HUES48 (cell line): Measurements from ENCODE around the gene PTPRD.

ENCODE experiments used
- H3K27ac ChIP-seq: one replicate; pipeline ENCODE4 v1.7.0; 2013; ENCODE audit warnings: low read depth, low read length, inconsistent platforms
- H3K27me3 ChIP-seq: 2 replicates; pipeline ENCODE4 v1.6.1; 2013; ENCODE audit warnings: mild to moderate bottlenecking, low read length; ENCODE audit not compliant: control insufficient read depth, insufficient read depth
- H3K36me3 ChIP-seq: 2 replicates; pipeline ENCODE4 v1.6.1; 2013; ENCODE audit warnings: low read length; ENCODE audit not compliant: control insufficient read depth, insufficient read depth
- H3K4me1 ChIP-seq: 2 replicates; pipeline ENCODE4 v1.6.1; 2013; ENCODE audit warnings: mild to moderate bottlenecking, low read length; ENCODE audit not compliant: control insufficient read depth, insufficient read depth
- H3K4me3 ChIP-seq: 2 replicates; pipeline ENCODE4 v1.5.1; 2013; ENCODE audit warnings: mild to moderate bottlenecking, low read depth, low read length
- H3K9ac ChIP-seq: 2 replicates; pipeline ENCODE4 v1.6.1; 2013; ENCODE audit warnings: mild to moderate bottlenecking, low read depth, low read length, moderate library complexity
- H3K9me3 ChIP-seq: 2 replicates; pipeline ENCODE4 v1.6.1; 2013; ENCODE audit warnings: low read length; ENCODE audit not compliant: control insufficient read depth, insufficient read depth

Gene PTPRD

DNA sequence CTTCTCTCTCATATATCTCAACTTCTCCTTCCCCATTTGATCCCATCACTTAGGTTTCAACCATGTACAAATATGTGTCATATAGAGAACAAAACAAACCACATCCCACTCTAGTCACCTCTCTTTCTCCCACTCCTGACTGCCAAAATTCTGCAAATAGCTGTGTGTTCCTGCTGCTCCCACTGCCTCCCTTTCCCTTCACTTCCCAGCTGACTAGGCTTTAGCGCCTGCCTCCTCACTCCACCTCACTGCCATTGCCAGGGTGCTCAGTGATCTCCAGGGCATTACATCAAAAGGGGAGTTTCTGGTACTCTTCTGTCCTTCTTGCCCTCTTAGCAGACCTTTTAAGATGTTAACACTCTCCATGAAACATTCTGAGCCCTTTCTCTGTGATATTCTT is 2137.9 kb downstream of the PTPRD start:
- Histone ChIP-seq H3K9me3 (peaks cover 9% of the 10 kb centered on the region; the same call in 1 of the 2 replicates), H3K27me3 (no peaks in the 10 kb centered on the region), H3K36me3 (no peaks in the 10 kb centered on the region), H3K27ac (no peak overlapping the region), H3K9ac (no peak overlapping the region), H3K4me3 (no peak overlapping the region), H3K4me1 (peaks cover 22% of the 10 kb centered on the region)

DNA sequence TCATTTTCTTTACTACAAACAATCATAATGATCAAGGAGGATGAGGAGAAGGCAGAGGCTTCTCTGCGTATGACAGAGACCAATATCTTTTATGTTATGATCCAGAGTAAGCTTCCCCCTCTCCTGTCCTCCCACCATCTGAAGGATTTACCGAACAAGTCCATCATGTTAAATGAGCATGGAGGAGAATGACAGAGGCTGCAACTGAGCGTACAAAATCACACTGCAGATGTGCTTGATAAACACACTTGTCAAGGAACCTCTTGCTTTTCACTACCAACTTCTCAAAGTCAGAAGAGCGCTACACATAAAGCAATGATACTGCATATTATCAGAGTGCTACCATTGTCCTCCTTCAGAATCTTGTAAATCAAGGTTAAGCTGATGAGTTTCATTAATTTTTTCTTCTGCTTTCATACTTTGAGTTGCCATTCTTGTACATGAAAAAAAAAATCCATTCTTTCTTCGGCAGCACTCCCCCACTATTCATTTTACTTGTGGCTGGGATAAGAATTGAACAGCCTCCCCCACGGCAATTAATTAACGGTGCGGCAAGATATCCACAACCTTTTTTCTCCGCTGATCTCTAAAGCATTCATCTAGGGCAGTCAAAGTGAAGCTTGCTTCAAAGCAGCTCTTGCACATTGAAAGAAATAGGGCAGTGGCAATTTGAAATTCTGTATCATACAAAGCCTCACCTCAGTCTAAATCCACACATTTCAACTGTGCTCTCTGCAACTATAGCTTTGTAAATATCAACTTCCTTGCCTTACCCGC is 2139.4 kb downstream of the PTPRD start:
- Histone ChIP-seq H3K4me1 (peaks cover 13% of the 10 kb centered on the region), H3K27ac (no peak overlapping the region), H3K9me3 (peaks cover 9% of the 10 kb centered on the region; the same call in 1 of the 2 replicates), H3K36me3 (no peaks in the 10 kb centered on the region), H3K4me3 (no peak overlapping the region), H3K27me3 (no peaks in the 10 kb centered on the region), H3K9ac (no peak overlapping the region)

DNA sequence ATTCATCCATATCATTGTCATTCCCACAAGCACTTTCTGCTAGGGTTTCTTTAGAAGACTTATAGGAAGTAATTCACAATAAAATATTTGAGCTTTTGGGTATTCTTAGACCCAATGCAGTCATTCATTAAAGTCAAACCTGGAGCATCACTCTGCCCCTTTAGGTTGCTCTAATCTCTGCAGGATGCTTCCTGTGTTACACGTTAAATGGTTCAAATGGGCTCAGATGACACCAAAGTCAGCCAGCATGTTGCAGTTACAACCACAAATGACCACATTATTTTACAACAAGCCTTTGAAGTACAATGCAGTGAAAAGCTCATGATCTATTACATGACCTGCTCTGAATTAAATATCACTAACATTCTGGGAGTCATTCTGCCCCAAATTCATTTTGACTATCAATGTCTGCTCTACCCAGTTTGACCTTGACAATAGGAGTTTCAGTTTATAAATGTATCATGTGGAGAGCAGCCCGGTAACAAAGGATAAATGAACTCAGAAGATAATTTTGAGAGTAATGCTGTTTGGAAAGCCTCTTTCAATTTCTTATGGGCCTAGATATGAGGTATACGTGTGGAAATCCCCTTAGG is 2144.7 kb downstream of the PTPRD start:
- Histone ChIP-seq H3K9ac (no peak overlapping the region), H3K9me3 (no peaks in the 10 kb centered on the region), H3K4me1 (no peaks in the 10 kb centered on the region), H3K4me3 (no peak overlapping the region), H3K27me3 (no peaks in the 10 kb centered on the region), H3K36me3 (peaks cover 6% of the 10 kb centered on the region; the same call in 1 of the 2 replicates), H3K27ac (no peak overlapping the region)

DNA sequence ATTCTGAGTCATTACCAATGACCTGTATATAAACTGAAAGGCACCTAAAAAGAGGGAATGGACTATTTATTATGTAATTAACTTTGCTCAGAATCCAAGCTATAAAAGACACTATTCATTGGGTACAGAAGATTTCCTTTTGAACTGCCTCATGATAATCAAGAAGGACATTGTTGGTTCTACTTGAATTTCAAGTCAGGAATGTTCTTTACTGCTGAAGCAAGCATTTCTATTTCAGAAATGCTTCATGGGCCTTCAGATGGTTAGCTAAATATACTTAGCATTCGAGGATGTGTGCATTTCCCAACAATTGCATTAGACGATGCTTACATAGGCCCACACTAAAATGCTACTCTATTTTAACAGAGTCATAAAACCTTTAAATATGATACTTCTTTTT is 2155.0 kb downstream of the PTPRD start:
- Histone ChIP-seq H3K9ac (no peak overlapping the region), H3K4me1 (no peaks in the 10 kb centered on the region; the same call in 1 of the 2 replicates), H3K27me3 (no peaks in the 10 kb centered on the region), H3K27ac (no peak overlapping the region), H3K36me3 (0 out of 2 replicates have a peak, but pooled peaks cover 2% of the 10 kb centered on the region), H3K9me3 (no peaks in the 10 kb centered on the region), H3K4me3 (no peak overlapping the region)

DNA sequence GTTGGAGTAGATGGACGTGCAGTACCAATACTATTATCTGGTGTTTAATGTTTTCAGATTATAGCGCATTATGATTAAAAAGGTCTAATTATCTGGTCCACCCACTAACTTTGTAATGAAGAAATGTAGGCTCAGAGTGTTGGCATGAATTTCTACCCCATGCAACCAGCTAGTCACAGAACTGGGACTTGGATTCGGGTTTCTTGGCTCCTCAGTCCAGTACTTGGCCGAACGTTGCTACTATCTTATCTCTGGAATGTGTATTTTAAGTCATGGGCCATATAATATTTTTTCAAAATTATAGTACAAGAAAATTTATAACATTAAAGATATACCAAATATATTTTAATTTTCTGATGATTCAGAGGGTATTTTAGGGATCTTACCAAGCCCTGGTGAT is 2155.7 kb downstream of the PTPRD start:
- Histone ChIP-seq H3K4me3 (no peak overlapping the region), H3K4me1 (no peaks in the 10 kb centered on the region; the same call in 1 of the 2 replicates), H3K36me3 (0 out of 2 replicates have a peak, but pooled peaks cover 2% of the 10 kb centered on the region), H3K27ac (no peak overlapping the region), H3K27me3 (no peaks in the 10 kb centered on the region), H3K9me3 (no peaks in the 10 kb centered on the region), H3K9ac (no peak overlapping the region)

DNA sequence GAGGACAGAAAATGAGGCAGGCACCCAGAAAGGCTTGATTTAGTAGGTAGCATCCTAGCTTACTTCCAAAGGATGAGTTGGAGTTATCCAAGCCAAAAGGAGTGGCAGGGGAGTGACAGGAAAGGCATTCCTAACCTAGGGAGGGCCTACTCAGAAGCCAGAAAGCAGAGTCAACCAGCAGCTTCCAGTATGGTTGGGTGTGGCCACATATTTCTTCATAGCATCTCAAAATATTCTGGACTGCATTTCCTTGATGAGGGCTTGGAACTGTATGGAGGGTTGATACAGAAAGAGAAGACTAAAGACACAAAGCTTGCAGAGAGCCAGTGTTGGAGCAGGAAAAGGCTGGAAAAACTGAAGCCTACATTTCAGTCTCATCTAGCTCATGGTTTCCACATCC is 2156.5 kb downstream of the PTPRD start:
- H3K27ac ChIP-seq, result no peak overlapping the region

DNA sequence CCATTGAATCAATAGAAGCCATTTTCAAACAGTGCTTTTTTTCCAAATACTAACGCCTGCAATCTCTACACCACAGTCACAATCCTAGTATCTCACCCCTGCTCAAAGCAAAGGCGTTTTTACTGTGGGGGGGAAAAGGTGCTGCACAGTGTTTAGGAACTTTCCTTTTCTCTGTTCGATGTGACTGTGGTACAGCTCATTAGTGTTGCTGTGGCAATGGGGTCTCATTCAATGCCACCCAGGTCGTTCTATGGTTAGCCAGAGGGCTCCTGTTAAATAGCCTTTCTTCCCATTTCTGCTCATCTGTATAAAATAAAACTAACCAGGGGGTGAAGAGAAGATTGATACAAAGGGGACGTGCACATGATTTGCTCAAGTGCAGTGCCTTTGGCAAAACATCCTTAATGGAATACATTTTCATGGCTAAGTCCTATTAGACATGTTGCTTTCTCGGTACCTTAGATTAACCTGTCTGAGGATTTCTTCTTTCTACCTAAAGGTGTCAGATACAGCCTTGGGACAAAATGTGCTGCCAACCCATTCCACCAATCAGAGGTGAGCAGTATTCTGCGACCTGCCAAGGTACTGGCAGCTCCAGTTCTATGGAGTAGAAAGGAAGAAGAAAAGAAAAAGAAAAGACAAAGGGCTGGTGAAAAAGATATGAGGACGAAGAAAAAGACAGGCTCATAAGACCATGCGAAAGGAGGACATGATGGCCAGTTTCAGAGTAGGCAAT is 2161.8 kb downstream of the PTPRD start:
- Histone ChIP-seq H3K9ac (no peak overlapping the region), H3K4me1 (peaks cover 7% of the 10 kb centered on the region), H3K36me3 (no peaks in the 10 kb centered on the region), H3K9me3 (no peaks in the 10 kb centered on the region), H3K4me3 (no peak overlapping the region), H3K27ac (no peak overlapping the region), H3K27me3 (no peaks in the 10 kb centered on the region)

More for the DNA sequence above, 2156.5 kb downstream of the PTPRD start:
- Histone ChIP-seq H3K9me3 (no peaks in the 10 kb centered on the region), H3K27me3 (no peaks in the 10 kb centered on the region), H3K36me3 (0 out of 2 replicates have a peak, but pooled peaks cover 2% of the 10 kb centered on the region), H3K4me1 (no peaks in the 10 kb centered on the region; the same call in 1 of the 2 replicates), H3K4me3 (no peak overlapping the region), H3K9ac (no peak overlapping the region)

DNA sequence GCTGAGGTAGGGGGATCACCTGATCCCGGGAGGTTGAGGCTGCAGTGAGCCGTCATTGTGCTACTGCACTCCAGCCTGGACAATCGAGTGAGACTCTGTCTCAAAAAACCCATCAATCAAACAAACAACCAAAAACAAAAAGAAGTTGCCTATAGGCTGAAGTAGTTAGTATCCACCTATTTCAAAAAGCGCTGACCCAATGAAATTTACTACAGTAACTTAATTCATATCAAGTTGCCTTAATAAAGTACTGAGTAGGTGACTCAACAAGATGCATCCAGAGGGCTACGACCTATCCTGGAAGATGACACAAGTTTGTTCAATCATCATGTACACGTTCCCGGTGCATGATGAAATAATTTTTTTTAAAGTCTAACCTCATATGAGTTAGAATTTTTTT is 2164.6 kb downstream of the PTPRD start:
- H3K9ac ChIP-seq, result no peak overlapping the region
- H3K27ac ChIP-seq, result no peak overlapping the region
- H3K4me1 ChIP-seq, result peaks cover 7% of the 10 kb centered on the region
- no peaks in the 10 kb centered on the region for H3K36me3 ChIP-seq
- no peaks in the 10 kb centered on the region for H3K27me3 ChIP-seq
- H3K4me3 ChIP-seq, result no peak overlapping the region
- no peaks in the 10 kb centered on the region for H3K9me3 ChIP-seq

DNA sequence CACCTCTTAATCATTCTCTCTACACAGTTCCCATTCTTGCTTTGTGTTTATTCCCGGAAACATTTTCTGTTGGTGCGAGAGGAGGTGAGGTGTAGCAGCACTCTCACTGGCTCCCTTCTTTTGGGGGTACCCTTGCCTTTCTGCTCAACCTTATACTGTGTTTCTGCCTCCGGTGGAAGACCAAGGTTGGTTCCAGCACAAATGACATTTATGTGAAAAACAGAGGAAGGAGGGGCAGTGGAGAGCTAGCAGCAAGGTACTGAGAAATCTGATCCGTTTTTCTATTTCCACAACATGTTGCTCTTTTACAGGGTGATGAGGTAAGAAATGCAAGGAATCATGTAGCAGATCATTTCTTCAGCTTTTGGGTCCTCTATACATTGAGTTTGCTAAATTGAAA is 2165.2 kb downstream of the PTPRD start:
- H3K9ac ChIP-seq, result no peak overlapping the region
- no peaks in the 10 kb centered on the region for H3K9me3 ChIP-seq
- H3K27me3 ChIP-seq, result no peaks in the 10 kb centered on the region

DNA sequence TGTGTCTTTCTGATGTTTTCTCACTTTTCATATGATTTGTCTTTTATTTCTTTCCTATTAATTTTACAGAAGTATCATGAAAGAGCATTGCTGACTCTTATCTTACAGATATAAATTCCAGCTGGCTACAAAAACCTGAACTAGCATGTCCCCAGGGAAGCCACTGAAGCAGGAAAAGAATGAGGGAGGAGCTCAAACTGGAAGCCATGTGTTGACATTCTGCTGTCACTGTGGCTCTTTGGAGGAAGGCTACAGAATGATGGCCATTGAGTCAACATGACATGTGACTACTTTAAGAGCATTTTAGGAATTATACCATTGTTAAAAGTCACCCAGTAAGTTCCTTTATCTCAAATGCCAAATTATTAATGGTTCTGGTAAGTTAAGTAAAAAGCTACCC is 2174.9 kb downstream of the PTPRD start:
- Histone ChIP-seq H3K27me3 (no peaks in the 10 kb centered on the region), H3K4me3 (no peak overlapping the region), H3K27ac (no peak overlapping the region), H3K9me3 (no peaks in the 10 kb centered on the region), H3K4me1 (no peaks in the 10 kb centered on the region), H3K9ac (no peak overlapping the region), H3K36me3 (no peaks in the 10 kb centered on the region)

More for the DNA sequence above, 2165.2 kb downstream of the PTPRD start:
- Histone ChIP-seq H3K27ac (no peak overlapping the region), H3K4me3 (no peak overlapping the region), H3K36me3 (no peaks in the 10 kb centered on the region), H3K4me1 (peaks cover 7% of the 10 kb centered on the region)

DNA sequence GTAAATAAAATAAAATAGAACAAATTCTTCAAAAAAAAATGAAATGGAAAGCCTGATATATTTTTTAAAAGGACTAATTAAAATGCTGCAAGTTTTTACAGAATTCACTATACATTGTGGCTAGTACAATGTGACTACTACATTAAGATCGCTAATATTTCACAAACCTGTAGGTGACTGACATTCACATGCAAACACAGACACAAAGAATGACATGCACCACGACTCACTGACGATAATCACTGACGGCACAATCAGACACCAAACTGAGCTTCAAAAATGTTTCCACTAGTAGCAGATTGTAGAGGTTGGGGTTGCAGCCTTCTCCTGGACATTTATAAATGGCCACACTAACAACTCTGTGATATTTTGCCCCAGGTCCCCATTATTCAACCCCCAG is 2175.5 kb downstream of the PTPRD start:
- no peaks in the 10 kb centered on the region for H3K9me3 ChIP-seq
- no peaks in the 10 kb centered on the region for H3K27me3 ChIP-seq
- no peaks in the 10 kb centered on the region for H3K36me3 ChIP-seq
- no peak overlapping the region for H3K4me3 ChIP-seq
- no peak overlapping the region for H3K9ac ChIP-seq
- no peak overlapping the region for H3K27ac ChIP-seq
- H3K4me1 ChIP-seq, result peaks cover 3% of the 10 kb centered on the region; the same call in 1 of the 2 replicates
